CD14-positive monocyte (primary cell): ENCODE results near the gene AGO3. TPM values are rescaled to one million over a fixed set of nuclear protein-coding genes. Genes with fewer than 3 reads are reported as not detected.

Experiments
- DNase-seq, 3 donors: peaks; one replicate each; pipeline ENCODE4 v3.0.0-alpha.2; 2011 to 2022
- H2AFZ ChIP-seq: 2 replicates; pipeline ENCODE4 v1.6.0; 2012; ENCODE audit warnings: mild to moderate bottlenecking, low read depth, low read length, inconsistent platforms; ENCODE audit not compliant: insufficient read depth, poor library complexity, severe bottlenecking
- H3K27ac ChIP-seq, 2 donors: 1 replicate in 1 of 2; 2 replicates in 1 of 2; pipeline ENCODE4 v1.5.1; 2012 to 2013; ENCODE audit warnings: low read length in 2 of 2, control low read depth in 1 of 2, inconsistent platforms in 1 of 2, low read depth in 1 of 2, mild to moderate bottlenecking in 1 of 2
- H3K27me3 ChIP-seq, 2 donors: one replicate each; pipeline versions ENCODE4 v1.6.0 to v1.6.1; 2011 to 2013; ENCODE audit warnings: low read length in 2 of 2; ENCODE audit not compliant: control insufficient read depth in 2 of 2, insufficient read depth in 2 of 2
- H3K36me3 ChIP-seq, 2 donors: replicated peaks in 1 of 2; 1 replicate in 1 of 2; 2 replicates in 1 of 2; pipeline versions ENCODE4 v1.5.1 to v1.6.1; 2012 to 2013; ENCODE audit warnings: low read length in 2 of 2, control low read depth in 1 of 2, inconsistent platforms in 1 of 2, mild to moderate bottlenecking in 1 of 2; ENCODE audit not compliant: insufficient read depth in 2 of 2, control insufficient read depth in 1 of 2
- H3K4me1 ChIP-seq, 2 donors: 1 replicate in 1 of 2; 2 replicates in 1 of 2; pipeline versions ENCODE4 v1.5.1 to v1.6.1; 2012 to 2013; ENCODE audit warnings: low read length in 2 of 2, control low read depth in 1 of 2, inconsistent platforms in 1 of 2, mild to moderate bottlenecking in 1 of 2, moderate library complexity in 1 of 2; ENCODE audit not compliant: insufficient read depth in 2 of 2, control insufficient read depth in 1 of 2
- H3K4me2 ChIP-seq: replicated peaks from 2 replicates; pipeline ENCODE3; 2012; ENCODE audit warnings: low read length, moderate library complexity, mild to moderate bottlenecking; ENCODE audit not compliant: poor library complexity, severe bottlenecking; ENCODE audit errors: extremely low read depth
- H3K4me3 ChIP-seq, 3 experiments: fragments of 200-600 bp in 1 of 3; sonication (generic) in 1 of 3; replicated peaks in 1 of 3; 1 replicate in 2 of 3; 2 replicates in 1 of 3; pipeline ENCODE4 v1.5.1; 2011 to 2013; ENCODE audit warnings: low read length in 3 of 3, mild to moderate bottlenecking in 3 of 3, control low read depth in 2 of 3, low read depth in 2 of 3, inconsistent platforms in 1 of 3, moderate library complexity in 1 of 3
- H3K79me2 ChIP-seq: 2 replicates; pipeline ENCODE4 v1.6.0; 2012; ENCODE audit warnings: mild to moderate bottlenecking, control low read depth, inconsistent platforms, low read length, moderate library complexity; ENCODE audit not compliant: insufficient read depth
- H3K9ac ChIP-seq: 2 replicates; pipeline ENCODE4 v1.6.0; 2017; ENCODE audit warnings: low read length, mild to moderate bottlenecking; ENCODE audit not compliant: insufficient read depth, poor library complexity, severe bottlenecking
- H3K9me3 ChIP-seq, 2 donors: replicated peaks in 1 of 2; 1 replicate in 1 of 2; 2 replicates in 1 of 2; pipeline versions ENCODE4 v1.5.1 to v1.6.1; 2012 to 2013; ENCODE audit warnings: low read length in 2 of 2, control low read depth in 1 of 2; ENCODE audit not compliant: control insufficient read depth in 1 of 2, insufficient read depth in 1 of 2
- H4K20me1 ChIP-seq: 2 replicates; pipeline ENCODE4 v1.6.0; 2012; ENCODE audit warnings: mild to moderate bottlenecking, low read length, control low read depth, moderate library complexity; ENCODE audit not compliant: insufficient read depth
- H3K27ac Mint-ChIP-seq, 7 donors: one replicate each; pipeline ENCODE4 v1.8.0; 2020; ENCODE audit warnings: mild to moderate bottlenecking in 7 of 7, mixed read lengths in 7 of 7, moderate library complexity in 6 of 7, inconsistent platforms in 2 of 7
- H3K27me3 Mint-ChIP-seq, 3 donors: one replicate each; pipeline ENCODE4 v1.8.0; 2021 to 2022; ENCODE audit warnings: low read depth in 3 of 3, mild to moderate bottlenecking in 3 of 3, mixed read lengths in 3 of 3, moderate library complexity in 3 of 3, inconsistent platforms in 1 of 3
- H3K36me3 Mint-ChIP-seq, 2 donors: one replicate each; pipeline ENCODE4 v1.8.0; 2020; ENCODE audit warnings: mixed read lengths in 2 of 2, inconsistent platforms in 1 of 2, mild to moderate bottlenecking in 1 of 2
- H3K4me1 Mint-ChIP-seq: one replicate; pipeline ENCODE4 v1.8.0; 2020; ENCODE audit warnings: mild to moderate bottlenecking, mixed read lengths
- H3K4me3 Mint-ChIP-seq, 2 donors: one replicate each; pipeline ENCODE4 v1.8.0; 2020; ENCODE audit warnings: mild to moderate bottlenecking in 2 of 2, mixed read lengths in 2 of 2, moderate library complexity in 1 of 2
- H3K9me3 Mint-ChIP-seq, 7 donors: one replicate each; pipeline ENCODE4 v1.8.0; 2020 to 2022; ENCODE audit warnings: mixed read lengths in 7 of 7, mild to moderate bottlenecking in 6 of 7, moderate library complexity in 6 of 7, inconsistent platforms in 2 of 7
- WGBS: methylation state at CpG from one replicate; pipeline ENCODE4 v1.1.5; 2013; ENCODE audit warnings: missing lambda C conversion rate; ENCODE audit not compliant: insufficient coverage; 5-methylcytosine and 5-hydroxymethylcytosine counted together
- intact Hi-C, 2 donors: fragments of 100-400 bp; cut with micrococcal nuclease; formaldehyde crosslinking; loops; one replicate each; pipeline versions ENCODE4 v1.15.0 to v1.15.1; 2023
- polyA plus RNA-seq, 3 donors: library from polyadenylated mRNA; depleted of rRNA in 1 of 3; unstranded in 2 of 3; stranded (reverse) in 1 of 3; fragments of 300-500 nt in 2 of 3; fragments of >200 nt in 1 of 3; fragmentation: Illumina TruSeq in 2 of 3; gene quantifications; 1 replicate in 2 of 3; 2 replicates in 1 of 3; pipeline ENCODE4 v1.2.3, GENCODE V29; 2012 to 2021
- TF ChIP-seq, protein P1 (sequence below): fragments of 200-600 bp; IDR thresholded peaks from one replicate; pipeline ENCODE4 v1.8.0; 2022; ENCODE audit warnings: antibody characterized with exemption, mild to moderate bottlenecking

The AGO3 gene
- polyA plus RNA-seq, 3 donors: 6.3 to 9.0 (median 8.3) TPM

GRCh38 chr1:35901235-35901634, 29.7 kb upstream of the AGO3 start:
- 98% methylated on average over 5 of the region's 9 CpGs for WGBS
- intact Hi-C loops: no loop called here
- peaks cover 17 to 19% of the 10 kb centered on the region in 2 donors for H3K4me1 ChIP-seq
- no peak overlapping the region for H3K9ac ChIP-seq
- peaks cover 68 to 88% of the 10 kb centered on the region in 2 donors for H3K36me3 Mint-ChIP-seq
- no peak overlapping the region for H3K4me3 ChIP-seq
- no peak overlapping the region for H2AFZ ChIP-seq
- peak overlapping the region in 1 of 2 donors; percentile 0 for H3K27ac ChIP-seq
- H3K9me3 Mint-ChIP-seq: peaks cover 0 to 2% (median 0%) of the 10 kb centered on the region in 7 donors
- H3K27ac Mint-ChIP-seq: peak overlapping the region in 2 of 7 donors; percentile 38 to 80
- TF ChIP-seq, protein P1, sequence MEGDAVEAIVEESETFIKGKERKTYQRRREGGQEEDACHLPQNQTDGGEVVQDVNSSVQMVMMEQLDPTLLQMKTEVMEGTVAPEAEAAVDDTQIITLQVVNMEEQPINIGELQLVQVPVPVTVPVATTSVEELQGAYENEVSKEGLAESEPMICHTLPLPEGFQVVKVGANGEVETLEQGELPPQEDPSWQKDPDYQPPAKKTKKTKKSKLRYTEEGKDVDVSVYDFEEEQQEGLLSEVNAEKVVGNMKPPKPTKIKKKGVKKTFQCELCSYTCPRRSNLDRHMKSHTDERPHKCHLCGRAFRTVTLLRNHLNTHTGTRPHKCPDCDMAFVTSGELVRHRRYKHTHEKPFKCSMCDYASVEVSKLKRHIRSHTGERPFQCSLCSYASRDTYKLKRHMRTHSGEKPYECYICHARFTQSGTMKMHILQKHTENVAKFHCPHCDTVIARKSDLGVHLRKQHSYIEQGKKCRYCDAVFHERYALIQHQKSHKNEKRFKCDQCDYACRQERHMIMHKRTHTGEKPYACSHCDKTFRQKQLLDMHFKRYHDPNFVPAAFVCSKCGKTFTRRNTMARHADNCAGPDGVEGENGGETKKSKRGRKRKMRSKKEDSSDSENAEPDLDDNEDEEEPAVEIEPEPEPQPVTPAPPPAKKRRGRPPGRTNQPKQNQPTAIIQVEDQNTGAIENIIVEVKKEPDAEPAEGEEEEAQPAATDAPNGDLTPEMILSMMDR: no peak
- H3K27me3 ChIP-seq: no peaks in the 10 kb centered on the region
- no peak for DNase-seq
- no peaks in the 10 kb centered on the region for H3K9me3 ChIP-seq
- peaks cover 15% of the 10 kb centered on the region for H3K4me1 Mint-ChIP-seq
- H3K36me3 ChIP-seq: peaks cover 62 to 86% of the 10 kb centered on the region in 2 donors
- H3K79me2 ChIP-seq: peaks cover 4% of the 10 kb centered on the region
- no peak overlapping the region for H3K4me3 Mint-ChIP-seq
- peaks cover 0 to 2% (median 2%) of the 10 kb centered on the region in 3 donors for H3K27me3 Mint-ChIP-seq
- no peak overlapping the region for H3K4me2 ChIP-seq
- H4K20me1 ChIP-seq: peaks cover 3% of the 10 kb centered on the region

GRCh38 chr1:35902671-35903070, 28.2 kb upstream of the AGO3 start:
- Histone ChIP-seq H3K9ac (no peak overlapping the region), H2AFZ (no peak overlapping the region), H3K79me2 (peaks cover 4% of the 10 kb centered on the region), H3K4me1 (peaks cover 17 to 19% of the 10 kb centered on the region in 2 donors), H3K27ac (no peak overlapping the region), H3K4me3 (no peak overlapping the region), H3K27me3 (no peaks in the 10 kb centered on the region), H4K20me1 (peaks cover 3% of the 10 kb centered on the region), H3K9me3 (no peaks in the 10 kb centered on the region), H3K36me3 (peaks cover 64 to 86% of the 10 kb centered on the region in 2 donors), H3K4me2 (no peak overlapping the region)
- Mint-ChIP-seq H3K4me3 (no peak overlapping the region), H3K4me1 (peaks cover 15% of the 10 kb centered on the region), H3K9me3 (no peaks in the 10 kb centered on the region), H3K36me3 (peaks cover 66 to 89% of the 10 kb centered on the region in 2 donors), H3K27me3 (peaks cover 0 to 2% (median 2%) of the 10 kb centered on the region in 3 donors), H3K27ac (peak overlapping the region in 1 of 7 donors; percentile 30)
- TF ChIP-seq, protein P1: no peak
- DNase-seq: no peak
- WGBS: no CpG with 5 or more reads among the region's 2 CpGs
- intact Hi-C loops: no loop called here
